DND-41 (cell line): Measurements from ENCODE around the gene KLF4.

Experiments used
- ATAC-seq: fragments of 200-7000 bp; cut with Tn5 transposase; 3 replicates; pipeline ENCODE4 v1.9.1; 2021; ENCODE audit warnings: low read depth; ENCODE audit not compliant: insufficient read depth
- DNase-seq: peaks from one replicate; pipeline ENCODE4 v3.0.0-alpha.2; 2020
- H2AFZ ChIP-seq: 2 replicates; pipeline ENCODE4 v1.6.0; 2012; ENCODE audit warnings: low read depth, low read length
- H3K27ac ChIP-seq: 2 replicates; pipeline ENCODE4 v1.5.1; 2012; ENCODE audit warnings: low read length, inconsistent platforms
- H3K27me3 ChIP-seq: fragments of 200-600 bp; sonication (generic); 2 replicates; pipeline ENCODE4 v1.6.0; 2012; ENCODE audit warnings: low read length, mild to moderate bottlenecking, inconsistent platforms; ENCODE audit not compliant: insufficient read depth, poor library complexity
- H3K36me3 ChIP-seq: 2 replicates; pipeline ENCODE4 v1.5.1; 2012; ENCODE audit warnings: low read length, inconsistent platforms; ENCODE audit not compliant: insufficient read depth
- H3K4me1 ChIP-seq: 2 replicates; pipeline ENCODE4 v1.5.1; 2012; ENCODE audit warnings: mild to moderate bottlenecking, low read length; ENCODE audit not compliant: insufficient read depth
- H3K4me2 ChIP-seq: 2 replicates; pipeline ENCODE4 v1.6.0; 2012; ENCODE audit warnings: mild to moderate bottlenecking, moderate library complexity, low read length, inconsistent platforms; ENCODE audit not compliant: insufficient read depth
- H3K4me3 ChIP-seq, 2 experiments: fragments of 200-600 bp in 1 of 2; shearing (Covaris generic) in 1 of 2; 2 replicates each; pipeline ENCODE4 v1.5.1; 2012 to 2016; ENCODE audit warnings: inconsistent platforms in 2 of 2, low read length in 2 of 2, mild to moderate bottlenecking in 2 of 2, low read depth in 1 of 2, moderate library complexity in 1 of 2
- H3K79me2 ChIP-seq: 2 replicates; pipeline ENCODE4 v1.6.0; 2012; ENCODE audit warnings: low read length, inconsistent platforms; ENCODE audit not compliant: insufficient read depth
- H3K9ac ChIP-seq: 2 replicates; pipeline ENCODE4 v1.6.0; 2012; ENCODE audit warnings: low read depth, mild to moderate bottlenecking, inconsistent platforms, low read length, moderate library complexity
- H3K9me3 ChIP-seq: 2 replicates; pipeline ENCODE4 v1.5.1; 2012; ENCODE audit warnings: low read length, moderate library complexity, mild to moderate bottlenecking, inconsistent platforms; ENCODE audit not compliant: insufficient read depth, severe bottlenecking
- H4K20me1 ChIP-seq: 2 replicates; pipeline ENCODE4 v1.6.0; 2012; ENCODE audit warnings: low read length; ENCODE audit not compliant: insufficient read depth
- CTCF ChIP-seq: IDR thresholded peaks from 2 replicates; pipeline ENCODE4 v1.5.1; 2012; ENCODE audit warnings: borderline replicate concordance, low read length, moderate library complexity, mild to moderate bottlenecking; ENCODE audit not compliant: poor library complexity, severe bottlenecking; ENCODE audit errors: extremely low read depth
- EZH2 ChIP-seq: IDR thresholded peaks from 3 replicates; pipeline ENCODE4 v1.6.1; 2012; ENCODE audit warnings: borderline replicate concordance, low read depth, mild to moderate bottlenecking, moderate library complexity, low read length, inconsistent platforms; ENCODE audit not compliant: severe bottlenecking

Gene KLF4

GRCh38 chr9:107447834-107448233 is 41.7 kb downstream of the KLF4 start:
- H3K27me3 ChIP-seq: no peaks in the 10 kb centered on the region
- H3K27ac ChIP-seq: no peak overlapping the region
- H2AFZ ChIP-seq: no peak overlapping the region
- DNase-seq (no peak), ATAC-seq (no peak)
- no peaks in the 10 kb centered on the region for H3K36me3 ChIP-seq
- H4K20me1 ChIP-seq: no peaks in the 10 kb centered on the region
- no peaks in the 10 kb centered on the region for H3K79me2 ChIP-seq
- H3K4me1 ChIP-seq: no peaks in the 10 kb centered on the region
- H3K9ac ChIP-seq: no peak overlapping the region
- no peaks in the 10 kb centered on the region for H3K9me3 ChIP-seq
- H3K4me3 ChIP-seq: no peak overlapping the region
- TF ChIP-seq EZH2 (no peak), CTCF (no peak)
- H3K4me2 ChIP-seq: no peak overlapping the region

GRCh38 chr9:107447081-107447480 is 42.5 kb downstream of the KLF4 start:
- Histone ChIP-seq H3K27ac (no peak overlapping the region), H4K20me1 (no peaks in the 10 kb centered on the region), H3K9ac (no peak overlapping the region), H2AFZ (no peak overlapping the region), H3K36me3 (no peaks in the 10 kb centered on the region), H3K4me1 (no peaks in the 10 kb centered on the region), H3K79me2 (no peaks in the 10 kb centered on the region), H3K4me3 (no peak overlapping the region), H3K27me3 (no peaks in the 10 kb centered on the region), H3K4me2 (no peak overlapping the region), H3K9me3 (no peaks in the 10 kb centered on the region)
- TF ChIP-seq CTCF (no peak), EZH2 (no peak)
- ATAC-seq (no peak), DNase-seq (no peak)

- Histone ChIP-seq H3K79me2 (no peaks in the 10 kb centered on the region), H3K9ac (no peak overlapping the region), H3K27ac (no peak overlapping the region), H3K36me3 (no peaks in the 10 kb centered on the region), H3K4me2 (no peak overlapping the region), H3K4me1 (no peaks in the 10 kb centered on the region), H3K4me3 (no peak overlapping the region), H2AFZ (no peak overlapping the region), H3K27me3 (no peaks in the 10 kb centered on the region), H3K9me3 (no peaks in the 10 kb centered on the region), H4K20me1 (no peaks in the 10 kb centered on the region)
- TF ChIP-seq EZH2 (no peak), CTCF (no peak)
- ATAC-seq: no peak
- no peak for DNase-seq
Measured at GRCh38 chr9:107446491-107446890, 43.1 kb downstream of the KLF4 start.

- no peak for TF ChIP-seq CTCF
- no peak for TF ChIP-seq EZH2
- H3K4me3 ChIP-seq: no peak overlapping the region
- DNase-seq: no peak
- H3K27me3 ChIP-seq: no peaks in the 10 kb centered on the region
- no peaks in the 10 kb centered on the region for H3K36me3 ChIP-seq
- no peaks in the 10 kb centered on the region for H3K79me2 ChIP-seq
- no peak overlapping the region for H2AFZ ChIP-seq
- H3K4me1 ChIP-seq: no peaks in the 10 kb centered on the region
- no peak overlapping the region for H3K4me2 ChIP-seq
- H3K27ac ChIP-seq: no peak overlapping the region
- no peaks in the 10 kb centered on the region for H4K20me1 ChIP-seq
- ATAC-seq: no peak
- no peak overlapping the region for H3K9ac ChIP-seq
- H3K9me3 ChIP-seq: no peaks in the 10 kb centered on the region
Measured at GRCh38 chr9:107443786-107444185, 45.8 kb downstream of the KLF4 start.
